IPS DF 4.7 (cell line): ENCODE results near the gene VWA3A.
"Not testable (repeated sequence)": the region's sequence is repeated elsewhere in the genome, so short reads cannot be mapped to it uniquely, and the experiment has no call there.

ENCODE experiments used
- DNase-seq: peaks from one replicate; pipeline ENCODE4 v3.0.0-alpha.2; 2013; ENCODE audit warnings: low spot score; ENCODE audit errors: extremely low read depth

VWA3A gene

GRCh38 chr16:22183901-22184614 lies 91.7 kb downstream of the VWA3A start:
- DNase-seq = no peak

DNA sequence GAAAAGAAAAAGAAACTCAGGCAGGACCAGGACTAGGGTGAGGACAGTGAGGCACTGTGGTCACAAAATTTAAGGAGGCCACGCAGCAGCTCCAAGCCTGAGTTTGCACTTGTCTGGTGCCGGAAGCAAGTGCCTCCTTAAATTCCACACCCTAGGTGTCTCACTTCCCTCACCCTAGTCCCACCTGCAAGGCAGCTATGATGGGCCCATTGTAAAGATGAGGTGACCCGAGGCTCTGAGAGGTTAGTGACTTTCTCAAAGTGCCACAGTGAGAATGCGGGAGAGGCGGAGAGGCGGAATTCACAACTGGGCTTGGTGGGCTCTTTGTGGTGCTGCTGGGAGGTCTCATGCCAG lies 92.3 kb downstream of the VWA3A start:
- no peak for DNase-seq

DNA sequence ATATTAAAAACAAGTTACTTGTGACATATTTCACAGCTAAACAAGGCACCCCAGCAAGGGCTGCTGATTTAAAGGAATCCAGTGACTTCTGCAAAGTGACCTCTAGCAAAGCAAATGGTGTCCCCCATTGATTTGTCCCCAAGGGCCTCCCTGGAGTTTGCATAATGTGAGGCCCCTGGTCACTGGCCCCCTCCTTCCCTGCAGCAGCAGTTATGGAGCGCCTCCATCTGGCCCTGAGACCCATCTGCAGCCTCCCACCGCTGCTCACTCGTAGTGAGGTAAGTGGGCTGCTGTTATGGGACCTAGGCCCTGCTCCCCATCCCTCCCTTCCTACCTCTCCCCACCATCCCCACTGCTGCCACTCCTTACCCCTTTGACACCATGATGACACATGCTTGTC lies 94.2 kb downstream of the VWA3A start:
- no peak for DNase-seq

DNA sequence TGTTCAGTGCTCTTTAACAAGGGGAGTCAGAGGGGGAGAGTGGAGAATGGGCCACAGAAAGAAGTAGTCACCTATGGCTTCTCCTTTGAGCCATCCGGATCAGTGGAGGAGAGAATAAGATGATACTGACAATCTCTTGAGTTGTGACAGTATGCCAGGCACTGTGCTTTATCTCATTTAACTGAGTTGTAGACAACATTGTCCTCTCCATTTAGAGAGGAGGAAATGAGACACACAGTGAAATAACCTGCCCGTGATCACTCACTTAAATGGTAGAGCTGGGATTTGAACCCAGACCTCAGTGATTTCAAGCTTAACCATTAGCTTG lies 95.9 kb downstream of the VWA3A start:
- no peak for DNase-seq

GRCh38 chr16:22188595-22189442 lies 96.5 kb downstream of the VWA3A start:
- no peak for DNase-seq

GRCh38 chr16:22189473-22190080 lies 97.2 kb downstream of the VWA3A start:
- no peak for DNase-seq

DNA sequence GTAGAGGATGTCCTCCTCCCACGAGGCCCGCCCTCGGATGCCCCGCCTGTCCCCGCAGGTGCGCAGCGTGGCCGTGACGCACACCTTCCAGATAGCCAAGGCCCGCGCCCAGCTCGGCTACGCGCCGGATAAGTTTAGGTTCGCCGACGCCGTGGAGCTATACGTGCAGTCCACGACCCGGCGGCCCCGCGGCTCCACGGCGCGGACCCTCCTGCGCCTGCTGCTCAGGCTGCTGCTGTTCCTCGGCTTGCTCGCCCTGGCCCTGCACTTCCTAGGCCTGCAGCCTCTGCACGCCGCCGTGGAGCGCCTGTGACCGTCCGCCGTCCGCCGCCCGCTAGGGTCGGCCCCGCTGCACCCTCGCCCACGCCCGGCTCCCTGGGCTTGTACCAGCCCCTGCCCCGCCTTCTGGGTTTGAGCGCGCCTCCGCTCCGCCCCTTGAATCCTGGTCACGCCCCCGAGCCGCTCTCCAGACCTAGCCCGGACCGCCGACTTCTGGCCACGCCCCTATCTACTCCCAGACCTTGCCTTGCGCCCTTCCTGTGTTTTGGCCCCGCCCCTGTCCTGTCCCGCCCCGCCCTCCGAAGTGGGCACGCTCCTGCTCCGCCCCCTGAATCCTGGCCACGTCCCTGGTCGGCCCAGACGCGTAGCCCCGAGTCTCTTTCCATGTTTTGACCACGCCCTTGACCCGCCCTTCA lies 97.9 kb downstream of the VWA3A start:
- DNase-seq = no peak

DNA sequence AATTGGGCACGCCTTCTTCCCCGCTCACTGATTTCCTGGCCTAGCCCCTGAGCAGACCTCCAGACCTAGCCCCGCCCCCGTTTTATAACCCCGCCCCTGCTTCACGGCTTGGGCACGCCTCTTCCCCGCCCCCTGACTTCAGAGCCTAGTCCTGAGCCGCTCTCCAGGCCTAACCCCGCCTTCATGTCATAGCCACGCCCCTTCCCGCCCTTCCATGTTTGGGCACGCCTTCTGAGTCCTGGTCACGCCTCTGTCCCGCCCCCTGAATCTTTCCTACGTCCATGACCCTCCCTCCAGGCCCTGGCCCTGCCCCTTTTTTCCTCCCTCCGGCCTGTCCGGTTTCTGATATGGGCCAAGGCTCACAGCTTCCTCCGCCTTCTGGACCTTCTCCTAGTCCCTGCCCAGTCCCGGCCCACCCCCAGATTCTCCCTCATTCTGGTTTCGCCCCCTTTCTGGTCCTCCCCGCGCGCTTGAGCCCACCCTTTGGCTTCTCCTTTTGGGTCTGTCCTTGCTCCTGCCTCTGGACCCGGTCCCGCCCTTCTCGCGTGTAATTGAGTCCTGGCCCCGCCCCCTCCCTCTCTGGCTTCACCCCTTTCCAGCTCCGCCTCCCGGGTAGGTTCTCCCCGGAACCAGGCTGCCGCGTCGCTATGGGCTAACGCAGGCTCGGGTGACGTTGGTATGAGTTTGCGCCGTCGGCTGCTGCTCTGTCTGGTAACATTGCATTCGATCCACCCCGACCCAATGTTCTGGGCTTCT lies 98.6 kb downstream of the VWA3A start:
- no peak for DNase-seq

- DNase-seq = no peak
These were observed 99.4 kb downstream of the VWA3A start for GRCh38 chr16:22191532-22192260.

GRCh38 chr16:22192261-22193062 lies 100.1 kb downstream of the VWA3A start:
- no peak for DNase-seq

GRCh38 chr16:22193063-22193411 lies 100.7 kb downstream of the VWA3A start:
- DNase-seq = no peak

- no peak for DNase-seq
These were observed 102.5 kb downstream of the VWA3A start for GRCh38 chr16:22194707-22195444.

DNA sequence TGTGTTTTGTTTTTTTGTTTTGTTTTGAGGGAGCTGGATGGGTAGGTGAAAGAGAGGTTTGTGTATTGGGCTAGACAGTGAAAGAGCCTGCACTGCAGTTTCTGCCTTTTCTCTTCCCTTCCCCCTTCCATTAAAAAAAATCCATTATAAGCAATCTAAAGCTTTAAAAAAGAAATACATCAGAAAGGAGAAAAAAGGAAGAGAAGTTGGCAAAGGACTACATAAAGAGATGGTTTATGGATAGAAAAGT lies 103.0 kb downstream of the VWA3A start:
- no peak for DNase-seq

GRCh38 chr16:22195695-22196558 lies 103.6 kb downstream of the VWA3A start:
- DNase-seq = no peak

GRCh38 chr16:22196559-22197168 lies 104.3 kb downstream of the VWA3A start:
- DNase-seq = not testable (repeated sequence)

DNA sequence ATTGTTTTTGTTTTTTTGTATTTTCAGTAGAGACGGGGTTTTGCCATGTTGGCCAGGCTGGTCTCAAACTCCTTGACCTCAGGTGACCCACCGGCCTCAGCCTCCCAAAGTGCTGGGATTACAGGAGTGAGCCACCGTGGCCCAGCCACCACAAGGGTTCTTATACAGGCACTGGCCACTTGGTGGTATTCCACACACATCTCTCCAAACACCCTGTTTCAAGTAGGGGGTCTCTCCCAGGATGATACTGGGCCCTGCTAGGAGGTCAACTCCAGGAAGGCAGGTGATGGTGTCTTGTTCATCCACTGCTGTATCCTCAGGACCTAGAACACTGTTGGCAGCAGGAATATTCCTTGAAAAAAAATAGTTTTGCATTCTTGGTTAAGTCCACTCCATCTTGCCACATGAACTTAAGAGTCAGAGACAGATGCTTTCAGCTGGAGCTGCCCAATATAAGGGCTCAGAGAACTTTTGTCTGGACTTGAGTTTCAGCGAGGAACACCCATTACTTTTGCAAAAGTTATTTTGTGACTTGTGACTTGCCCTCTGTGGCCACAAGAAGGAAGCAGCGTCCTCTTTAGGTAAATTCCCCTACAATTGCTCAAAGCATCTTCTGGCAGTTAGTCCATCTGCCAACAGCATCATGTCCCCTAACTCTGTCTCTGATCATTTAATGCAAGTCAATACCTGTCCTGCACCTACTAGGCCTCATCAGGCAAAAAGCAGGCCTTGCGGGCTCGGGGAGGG lies 106.4 kb downstream of the VWA3A start:
- DNase-seq = no peak

DNA sequence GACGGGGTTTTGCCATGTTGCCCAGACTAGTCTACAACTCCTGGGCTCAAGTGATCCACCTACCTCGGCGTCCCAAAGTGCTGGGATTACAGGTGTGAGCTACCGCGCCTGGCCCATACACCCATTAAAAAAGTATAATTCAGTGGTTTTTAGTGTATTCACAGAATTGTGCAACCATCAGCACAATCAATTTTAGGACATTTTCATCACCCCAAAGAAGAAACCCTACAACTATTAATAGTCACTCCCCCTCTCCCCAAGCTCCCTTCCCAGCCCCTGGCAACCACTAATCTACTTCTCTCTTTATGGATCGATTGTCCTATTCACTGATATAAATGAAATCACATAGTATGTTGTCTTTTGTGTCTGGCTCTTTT lies 109.9 kb downstream of the VWA3A start:
- DNase-seq = no peak
